NCI-H2227 (cell line): ENCODE measurements around the gene CYTH3.
A peak's percentile ranks its signal among the peaks of the same experiment; 100 is the strongest.
"Not testable (repeated sequence)": the region's sequence is repeated elsewhere in the genome, so short reads cannot be mapped to it uniquely, and the experiment has no call there.

ENCODE experiments used
- DNase-seq: peaks from one replicate; lab custom pipeline; 2025; ENCODE audit not compliant: unreplicated experiment; lab: John Stamatoyannopoulos, UW

The CYTH3 gene

GRCh38 chr7:6232534-6232933, 39.9 kb downstream of the CYTH3 start:
- DNase-seq: no peak

- DNase-seq: no peak
Measured at GRCh38 chr7:6232116-6232515, 40.3 kb downstream of the CYTH3 start.

GRCh38 chr7:6231184-6231583, 41.2 kb downstream of the CYTH3 start:
- peak; percentile 18 for DNase-seq

- DNase-seq: not testable (repeated sequence)
Measured at GRCh38 chr7:6229284-6229683, 43.1 kb downstream of the CYTH3 start.

GRCh38 chr7:6228361-6229229, 43.8 kb downstream of the CYTH3 start:
- no peak for DNase-seq

GRCh38 chr7:6227294-6227846, 45.1 kb downstream of the CYTH3 start:
- DNase-seq: no peak

GRCh38 chr7:6226194-6226799, 46.1 kb downstream of the CYTH3 start:
- no peak for DNase-seq

- not testable (repeated sequence) for DNase-seq
Measured at GRCh38 chr7:6223411-6223810, 49.0 kb downstream of the CYTH3 start.

- DNase-seq: not testable (repeated sequence)
Measured at GRCh38 chr7:6223010-6223409, 49.4 kb downstream of the CYTH3 start.

- no peak for DNase-seq
Measured at GRCh38 chr7:6221340-6222319, 50.8 kb downstream of the CYTH3 start.

- DNase-seq: no peak
Measured at GRCh38 chr7:6218329-6218728, 54.1 kb downstream of the CYTH3 start.

GRCh38 chr7:6212008-6212407, 60.4 kb downstream of the CYTH3 start:
- no peak for DNase-seq

GRCh38 chr7:6210621-6211372, 61.6 kb downstream of the CYTH3 start:
- no peak for DNase-seq

- DNase-seq: no peak
Measured at GRCh38 chr7:6209340-6209739, 63.1 kb downstream of the CYTH3 start.

- no peak for DNase-seq
Measured at GRCh38 chr7:6208573-6209328, 63.7 kb downstream of the CYTH3 start.

- DNase-seq: no peak
Measured at GRCh38 chr7:6205971-6206660, 66.3 kb downstream of the CYTH3 start.

- no peak for DNase-seq
Measured at GRCh38 chr7:6203381-6203780, 69.0 kb downstream of the CYTH3 start.

GRCh38 chr7:6202117-6202516, 70.3 kb downstream of the CYTH3 start:
- DNase-seq: no peak

GRCh38 chr7:6200971-6201370, 71.5 kb downstream of the CYTH3 start:
- DNase-seq: no peak
